GM12892 (cell line): ENCODE measurements around the gene HPN.

ENCODE experiments used
- POLR2A ChIP-seq: IDR thresholded peaks from 2 replicates; pipeline ENCODE4 v1.6.1; 2011; ENCODE audit warnings: low read depth, low read length, control low read depth
- TAF1 ChIP-seq: IDR thresholded peaks from 2 replicates; pipeline ENCODE4 v1.6.1; 2011; ENCODE audit warnings: low read depth, mild to moderate bottlenecking, control low read depth, low read length, borderline replicate concordance

GRCh38 chr19:35095667-35096368, 54.3 kb downstream of the HPN start:
- TF ChIP-seq POLR2A (no peak), TAF1 (no peak)
